Activated CD4-positive, alpha-beta T cell treated with anti-CD3 and anti-CD28 coated beads for 1 hour (primary cell): ENCODE results near the gene ADGRF1.
"Not testable (repeated sequence)": the region's sequence is repeated elsewhere in the genome, so short reads cannot be mapped to it uniquely, and the experiment has no call there.

Experiments
- DNase-seq: peaks from one replicate; pipeline ENCODE4 v3.0.0-alpha.2; 2020

Gene ADGRF1

DNA sequence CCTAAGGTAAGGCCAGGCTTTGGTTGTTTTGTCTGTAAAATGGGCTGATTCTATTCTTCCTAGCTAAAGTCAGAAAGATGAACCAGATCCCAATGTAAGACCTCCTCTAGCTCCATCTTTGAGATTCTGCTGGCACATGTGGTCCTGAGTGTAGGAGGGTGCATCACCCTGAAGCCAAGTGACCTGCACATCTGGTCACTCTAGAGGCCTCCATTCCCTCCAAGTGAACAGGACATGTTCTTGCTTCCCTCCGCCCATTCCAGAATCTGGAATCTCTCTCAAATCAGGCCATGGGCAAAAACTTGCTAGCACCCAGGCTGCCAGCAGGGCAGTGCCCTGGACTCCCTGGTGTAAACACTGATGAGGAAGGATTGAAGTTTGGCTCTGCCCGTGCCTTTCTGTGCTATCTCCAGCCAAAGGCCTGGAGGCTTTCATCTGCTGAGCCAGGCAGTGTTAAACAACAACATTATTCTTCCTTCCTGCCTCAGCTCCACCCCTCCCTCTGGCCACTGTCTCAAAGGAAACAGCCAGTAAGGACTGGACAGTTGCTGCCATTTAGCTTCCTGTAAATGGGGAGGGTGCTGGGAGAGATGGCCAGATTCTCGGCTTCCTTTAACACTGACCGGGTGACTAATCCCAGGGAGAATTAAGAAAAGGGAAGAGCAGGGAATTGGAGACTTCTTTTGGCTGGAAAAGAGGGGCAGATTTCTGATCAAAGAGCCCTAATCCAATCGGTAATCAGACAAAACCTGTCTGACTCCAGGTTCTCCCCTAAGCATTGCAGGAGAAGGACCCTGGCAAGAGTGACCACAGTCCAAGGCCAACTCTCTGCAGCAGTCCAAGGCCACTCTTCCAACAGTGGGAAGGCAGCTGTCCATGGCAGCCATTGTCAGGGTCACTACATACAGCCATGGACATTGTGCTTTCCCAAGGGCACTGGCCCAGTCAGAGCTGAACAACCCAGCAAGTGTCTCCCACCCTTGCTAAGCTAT, 19.5 kb upstream of the ADGRF1 start:
- DNase-seq, result no peak

DNA sequence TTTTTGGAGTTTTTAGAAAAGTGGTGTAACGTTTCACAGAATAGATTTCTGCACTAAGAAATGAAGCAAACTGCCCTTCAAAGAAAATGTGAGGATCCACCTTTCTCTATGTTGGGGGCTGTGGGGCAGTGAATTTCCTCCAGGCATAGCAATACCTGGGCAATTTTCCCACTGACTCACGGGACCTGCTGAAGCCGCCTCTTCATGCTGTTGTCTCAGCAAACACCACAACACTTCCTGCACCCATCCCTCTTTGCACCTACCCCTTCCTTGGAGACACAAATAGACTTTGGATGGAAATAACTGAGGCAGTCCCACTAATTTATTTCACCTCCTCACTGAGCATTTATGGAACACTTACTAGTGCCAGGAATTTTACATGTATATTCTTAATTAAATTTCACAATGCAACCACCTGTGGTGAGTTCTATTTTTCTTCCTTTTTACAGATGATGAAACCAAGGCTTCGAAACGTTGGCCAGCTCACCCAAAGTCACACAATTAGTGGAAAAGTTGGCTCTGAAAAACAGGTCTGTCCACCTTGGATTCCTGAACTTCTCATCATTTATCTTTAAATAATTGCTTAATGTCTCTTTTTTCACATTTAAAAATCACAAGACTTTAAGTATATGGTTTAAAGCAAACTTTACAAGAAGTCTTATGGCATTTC, 17.2 kb upstream of the ADGRF1 start:
- DNase-seq, result no peak

DNA sequence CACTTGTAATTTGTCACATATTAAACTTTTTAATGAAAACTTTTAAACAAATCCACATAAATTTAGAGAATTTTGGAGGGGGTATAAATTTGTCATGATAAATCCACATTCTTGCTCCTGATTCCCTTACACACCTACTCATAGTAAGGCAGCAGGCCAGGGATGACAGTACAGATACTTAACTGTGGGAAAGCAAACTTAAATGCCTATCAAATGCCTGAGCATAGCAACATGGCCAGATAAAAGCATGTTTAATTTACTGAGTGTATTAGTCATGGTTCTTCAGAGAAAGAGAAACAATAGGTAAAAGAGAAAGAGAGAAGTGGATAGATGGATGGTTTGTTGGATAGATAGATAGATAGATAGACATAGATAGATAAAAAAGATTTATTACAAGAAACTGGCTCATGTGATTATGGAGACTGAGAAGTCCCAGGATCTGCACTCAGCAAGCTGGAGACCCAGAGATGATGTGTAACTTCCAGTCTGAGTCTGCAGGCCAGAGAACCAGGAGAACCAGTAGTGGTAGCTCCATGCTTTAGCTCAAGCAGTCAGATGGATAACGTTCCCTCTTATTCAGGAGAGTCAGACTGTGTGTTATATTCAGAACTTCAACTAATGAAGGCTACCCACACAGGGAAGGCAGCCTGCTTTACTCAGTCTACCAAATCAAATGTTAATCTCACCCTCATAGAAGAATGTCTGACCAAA, 15.9 kb upstream of the ADGRF1 start:
- no peak for DNase-seq

DNA sequence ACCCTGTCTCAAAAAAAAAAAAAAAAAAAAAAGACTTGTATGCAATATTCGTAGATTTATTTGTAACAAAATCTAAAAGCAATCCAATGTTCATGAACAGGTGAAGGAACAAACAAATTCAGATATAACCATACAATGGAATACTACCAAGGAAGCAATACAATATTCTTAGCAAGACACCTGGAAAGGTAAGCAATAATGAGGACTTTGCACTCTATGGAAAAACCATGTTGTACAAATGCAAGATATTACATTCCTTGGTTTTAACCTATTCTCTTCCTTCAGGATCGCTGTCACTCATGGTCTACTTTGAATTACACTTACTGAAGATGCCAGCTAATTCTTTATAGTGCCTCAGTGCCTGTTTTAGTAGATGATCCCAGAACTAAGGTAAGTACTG, 14.7 kb upstream of the ADGRF1 start:
- no peak for DNase-seq

DNA sequence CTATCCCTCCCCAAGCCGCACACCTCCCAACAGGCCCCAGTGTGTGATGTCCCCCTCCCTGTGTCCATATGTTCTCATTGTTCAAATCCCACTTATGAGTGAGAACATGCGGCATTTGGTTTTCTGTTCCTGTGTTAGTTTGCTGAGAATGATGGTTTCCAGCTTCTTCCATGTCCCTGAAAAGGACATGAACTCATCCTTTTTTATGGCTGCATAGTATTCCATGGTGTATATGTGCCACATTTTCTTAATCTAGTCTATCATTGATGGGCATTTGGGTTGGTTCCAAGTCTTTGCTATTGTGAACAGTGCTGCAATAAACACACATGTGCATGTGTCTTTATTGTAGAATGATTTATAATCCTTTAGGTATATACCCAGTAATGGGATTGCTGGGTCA, 12.2 kb upstream of the ADGRF1 start:
- DNase-seq, result not testable (repeated sequence)

DNA sequence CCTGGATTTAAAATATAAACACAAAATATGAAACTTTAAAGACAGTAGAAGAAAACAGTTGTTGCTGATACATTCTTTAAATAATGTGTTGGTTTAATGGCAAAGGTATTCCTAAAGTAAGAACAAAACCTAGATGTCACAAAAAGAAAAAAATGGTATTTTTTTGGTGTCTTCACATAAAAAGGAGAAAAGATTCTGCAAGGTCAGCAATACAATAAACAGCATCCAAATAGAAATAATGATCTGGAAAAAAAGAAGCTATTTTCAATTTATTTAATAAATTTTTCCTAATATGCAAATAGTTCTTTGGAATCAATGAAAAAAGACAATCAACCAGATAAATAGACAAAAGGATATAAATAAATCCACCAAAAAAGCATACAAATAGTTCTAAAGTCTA, 6.5 kb upstream of the ADGRF1 start:
- DNase-seq, result no peak

DNA sequence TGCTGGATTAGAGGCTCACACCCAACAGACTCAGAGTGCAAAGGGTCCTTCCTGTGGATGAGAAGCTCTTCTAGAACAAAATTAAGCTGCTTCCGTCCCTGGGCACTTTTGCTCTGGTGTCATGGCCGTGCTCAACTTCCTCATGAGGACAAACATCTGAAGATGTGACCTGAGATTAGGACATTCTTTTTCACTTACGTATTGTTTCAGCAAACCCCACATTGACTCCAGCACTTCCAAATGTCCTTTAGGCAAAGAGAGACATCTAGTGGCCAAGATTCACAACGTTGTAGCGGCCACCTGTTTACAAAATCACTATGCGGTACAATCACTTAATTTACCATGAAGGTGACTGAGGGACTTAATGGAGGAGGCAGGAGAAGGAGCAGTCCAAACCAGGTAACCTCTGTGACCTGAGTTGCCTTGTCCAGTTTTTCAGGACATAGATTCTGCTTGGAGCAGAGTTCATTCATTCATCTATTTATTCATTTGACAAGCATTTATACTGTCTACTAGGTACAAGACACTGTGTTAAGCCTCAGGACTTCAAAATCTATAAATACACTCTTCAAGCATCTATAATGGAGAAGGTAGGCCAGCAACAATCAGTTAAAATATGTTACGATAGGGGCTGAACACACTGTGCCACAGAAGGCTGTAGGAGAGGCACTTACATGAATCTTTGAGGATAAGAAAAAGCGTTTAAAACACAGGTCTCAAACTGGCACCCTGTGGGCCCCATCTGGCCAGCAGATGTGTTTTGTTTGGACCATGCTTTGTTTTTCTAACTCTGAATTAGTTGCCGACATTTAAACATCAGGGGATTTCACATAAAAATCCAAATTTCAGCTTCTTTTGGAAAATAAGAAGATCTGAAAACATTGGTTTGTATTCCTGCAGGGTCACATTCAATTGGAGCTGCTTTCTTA, 5.6 kb upstream of the ADGRF1 start:
- no peak for DNase-seq

DNA sequence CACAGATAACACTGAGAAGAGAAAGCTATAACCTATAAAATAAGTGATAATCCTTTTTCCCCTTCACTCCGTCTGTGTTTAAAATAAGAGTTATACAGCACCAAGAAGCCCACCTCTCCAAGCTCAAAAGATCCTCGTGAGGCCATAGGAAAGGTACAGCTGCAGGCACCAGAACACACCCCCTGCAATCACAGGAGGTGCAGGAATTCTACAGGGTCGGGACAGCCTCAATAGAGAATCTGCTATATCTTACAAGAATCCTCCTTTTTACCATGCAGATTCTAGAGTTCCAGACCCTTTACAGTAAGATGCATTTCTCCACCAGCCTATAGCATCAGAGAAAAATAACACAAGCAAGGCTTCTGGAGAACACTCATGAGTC, 5.0 kb upstream of the ADGRF1 start:
- DNase-seq, result no peak

DNA sequence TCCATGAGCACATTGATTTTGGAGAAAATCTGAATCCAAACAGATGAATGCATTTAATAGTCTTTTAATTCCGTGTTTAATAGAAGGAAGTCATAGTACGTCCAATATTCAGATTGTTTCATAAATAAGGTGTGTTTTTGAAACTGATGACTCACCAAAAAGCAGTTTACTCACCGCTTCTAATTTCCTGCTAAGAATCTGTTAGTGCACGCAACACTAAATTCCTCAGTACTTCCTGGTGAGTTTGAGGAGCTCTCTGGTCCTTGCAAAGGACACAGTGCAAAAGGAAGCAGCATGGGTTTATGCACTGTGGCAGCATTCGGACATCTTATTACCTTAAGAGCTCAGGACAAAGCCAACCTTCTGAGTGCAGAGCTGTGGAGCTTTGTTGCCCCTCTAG, 2.3 kb upstream of the ADGRF1 start:
- no peak for DNase-seq

DNA sequence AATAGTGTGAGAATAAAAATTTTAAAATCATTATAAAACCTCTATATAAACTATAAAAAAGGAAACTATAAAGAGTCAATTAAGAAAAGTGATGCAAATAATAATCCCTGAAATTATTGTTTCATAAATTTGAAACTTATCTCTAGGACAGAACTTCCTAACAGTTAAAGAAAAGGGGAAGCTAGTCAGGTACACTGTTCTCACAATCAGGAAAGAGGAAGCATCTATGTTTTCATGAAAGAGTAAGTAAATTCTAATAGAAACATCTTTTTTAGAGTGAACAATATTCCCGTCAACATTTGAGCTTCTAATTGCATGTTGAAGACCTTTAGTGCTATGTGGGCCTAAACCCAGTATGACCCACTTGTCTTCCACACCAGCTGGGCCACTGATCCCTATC, 1.2 kb upstream of the ADGRF1 start:
- DNase-seq, result no peak

DNA sequence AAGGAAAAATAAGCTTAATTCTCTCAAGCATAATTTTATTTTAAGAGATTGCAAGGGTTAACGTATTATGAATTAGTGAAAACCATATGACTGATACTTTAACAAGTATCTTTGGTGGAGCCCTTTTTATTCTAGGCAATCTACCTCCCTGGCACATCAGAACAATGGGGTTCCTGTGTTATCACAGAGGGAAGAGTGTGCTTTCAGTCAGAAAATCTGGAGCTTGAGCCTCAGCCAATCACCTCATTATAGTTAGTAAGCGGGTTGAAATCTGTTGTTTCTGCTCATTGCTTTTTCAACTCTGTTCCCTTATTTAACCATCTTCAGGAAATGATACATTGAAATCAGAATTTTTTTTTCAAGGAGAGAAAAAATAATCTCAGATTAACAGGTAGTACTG, 391 bp downstream of the ADGRF1 start:
- no peak for DNase-seq

DNA sequence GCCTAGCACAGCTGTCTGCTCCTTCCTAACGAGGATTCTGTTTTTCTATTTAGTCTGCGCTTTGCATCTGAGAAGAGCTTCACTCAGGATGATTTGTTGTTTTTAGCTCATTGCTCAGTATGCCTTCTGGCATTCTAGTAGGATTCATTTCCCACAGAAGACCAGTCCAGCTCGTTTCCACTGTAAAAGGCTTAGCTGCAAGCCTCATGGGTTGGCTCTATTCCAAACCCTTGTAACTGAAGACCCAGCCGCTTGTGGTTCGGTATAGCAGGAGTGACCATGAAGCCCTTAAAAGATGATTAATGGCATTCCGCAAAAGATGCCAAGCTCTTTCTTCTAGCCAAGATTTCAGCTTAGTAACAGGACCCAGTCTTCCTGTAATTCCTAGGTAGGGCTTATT, 7.2 kb downstream of the ADGRF1 start:
- DNase-seq, result no peak

DNA sequence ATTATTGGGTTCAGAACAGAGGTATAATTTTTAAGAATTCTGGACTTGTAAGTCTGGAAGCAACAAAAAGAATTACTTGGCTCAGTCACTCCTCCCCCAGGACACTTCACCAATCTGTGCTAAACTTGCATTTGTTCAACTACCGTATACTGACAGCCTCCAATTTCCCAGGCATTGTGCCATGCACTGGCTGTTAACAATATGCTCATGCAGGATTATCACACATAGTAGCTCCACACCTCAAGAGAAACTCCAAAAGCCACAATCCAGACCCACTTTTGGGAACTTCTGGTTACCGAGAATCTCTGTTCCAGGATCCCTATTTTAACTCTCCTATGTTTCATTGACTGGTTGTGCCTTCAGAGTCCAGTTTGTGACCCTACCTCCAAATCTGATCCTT, 7.7 kb downstream of the ADGRF1 start:
- no peak for DNase-seq

DNA sequence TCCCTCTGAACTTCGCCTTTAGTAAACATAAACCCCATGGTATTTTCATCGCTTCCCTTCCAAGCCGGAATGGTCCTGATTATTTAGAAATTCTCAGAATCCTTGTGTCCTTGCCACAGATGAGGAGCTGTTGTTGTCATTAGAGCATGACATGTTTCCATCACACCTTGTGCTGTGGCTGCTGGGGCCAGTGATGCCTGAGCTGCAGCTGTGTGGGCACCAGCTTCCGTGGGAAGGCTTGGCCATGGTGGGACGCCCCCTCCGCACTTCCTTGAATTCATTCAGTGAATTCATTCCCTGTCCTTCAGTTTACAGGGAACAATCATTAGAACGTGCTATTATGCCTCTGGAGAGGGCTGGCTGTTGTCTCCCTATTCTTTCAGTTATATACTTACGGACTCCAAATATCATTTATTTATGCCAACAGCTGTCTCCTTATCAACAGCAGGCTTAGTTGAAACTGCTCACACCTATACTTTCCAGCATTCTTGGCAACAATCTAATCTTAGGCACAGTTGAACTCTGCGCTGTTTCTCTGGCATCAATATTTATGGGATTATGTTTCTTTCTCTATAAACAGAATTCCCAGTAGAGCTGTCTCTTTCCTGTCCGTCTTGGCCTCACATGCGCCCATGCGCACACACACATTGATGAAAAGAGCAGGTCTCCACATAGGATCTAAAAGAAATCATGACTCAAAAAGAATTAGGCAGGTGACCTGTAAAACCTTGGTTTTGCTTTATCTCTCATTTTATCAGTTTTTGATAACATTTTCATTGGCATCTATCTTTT, 9.0 kb downstream of the ADGRF1 start:
- no peak for DNase-seq

DNA sequence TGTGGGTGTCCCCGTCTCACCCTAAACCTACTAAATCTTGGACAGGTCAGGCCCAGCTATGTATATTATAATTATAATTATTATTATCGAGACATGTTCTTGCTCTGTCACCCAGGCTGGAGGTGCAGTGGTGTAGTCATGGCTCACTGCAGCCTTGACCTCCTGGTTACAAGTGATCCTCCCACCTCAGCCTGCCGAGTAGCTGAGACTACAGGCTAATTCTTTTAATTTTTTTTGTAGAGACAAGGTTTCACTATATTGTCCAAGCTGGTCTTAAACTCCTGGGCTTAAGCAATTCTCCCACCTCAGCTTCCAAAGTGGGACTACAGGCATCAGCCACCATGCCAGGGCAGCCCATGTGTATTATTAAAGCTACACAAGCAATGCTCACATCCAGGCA, 10.5 kb downstream of the ADGRF1 start:
- no peak for DNase-seq

DNA sequence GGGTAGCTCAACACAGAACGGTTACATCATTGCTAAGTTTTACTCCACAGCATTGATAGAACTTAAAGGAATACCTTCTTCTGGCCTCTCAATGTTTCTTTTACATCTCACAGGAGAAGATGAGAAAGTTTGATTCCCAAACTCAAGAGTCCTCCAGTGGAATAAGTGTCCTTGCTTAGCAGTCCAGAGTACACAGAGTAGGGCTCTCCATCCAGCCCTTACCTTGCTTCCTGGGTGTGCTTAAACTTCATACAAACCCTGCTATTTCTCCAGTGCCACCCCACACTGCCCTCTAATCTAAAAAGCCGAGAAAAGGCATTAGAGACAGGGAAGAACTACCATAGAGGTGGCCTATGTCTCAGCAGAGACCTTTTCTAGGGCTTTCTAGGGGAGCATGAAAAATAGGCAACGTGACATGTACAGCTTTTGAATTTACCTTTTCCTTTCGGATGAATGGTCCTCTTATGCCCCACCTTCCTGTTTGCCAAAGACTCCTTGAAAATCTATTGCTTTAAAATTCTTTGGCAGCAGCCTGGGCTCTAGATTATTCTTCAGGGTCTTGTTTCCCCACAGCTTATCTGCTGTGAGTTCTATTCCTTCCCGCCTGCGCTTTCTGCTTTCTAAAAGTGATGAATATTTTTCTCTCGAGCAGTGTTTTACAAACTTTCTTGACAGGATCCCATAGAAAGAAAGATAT, 12.1 kb downstream of the ADGRF1 start:
- no peak for DNase-seq

DNA sequence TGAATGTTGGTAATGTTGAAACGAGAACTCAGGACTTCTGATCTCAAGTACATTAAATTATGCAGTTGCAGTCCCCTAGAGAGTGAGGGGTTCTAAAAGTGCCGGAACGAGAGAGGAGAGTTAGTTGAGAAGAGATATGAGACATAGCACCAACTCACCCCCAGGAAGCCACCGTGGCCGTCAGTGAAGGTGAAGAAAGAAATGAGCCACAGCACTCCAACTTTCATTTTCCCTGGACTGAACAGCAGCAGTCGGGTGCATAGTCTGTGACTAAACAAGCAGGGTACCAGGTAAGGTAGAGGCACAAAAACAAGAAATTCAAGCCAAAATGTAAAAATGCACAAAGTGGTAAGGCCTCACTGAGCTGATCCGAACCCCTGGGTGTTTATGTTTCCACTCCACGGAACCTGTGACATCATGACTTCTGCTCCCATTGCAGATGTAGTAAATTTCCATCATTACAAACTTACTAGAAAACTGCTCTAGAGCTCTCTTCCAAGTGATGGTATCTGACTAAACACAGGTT, 13.2 kb downstream of the ADGRF1 start:
- no peak for DNase-seq

DNA sequence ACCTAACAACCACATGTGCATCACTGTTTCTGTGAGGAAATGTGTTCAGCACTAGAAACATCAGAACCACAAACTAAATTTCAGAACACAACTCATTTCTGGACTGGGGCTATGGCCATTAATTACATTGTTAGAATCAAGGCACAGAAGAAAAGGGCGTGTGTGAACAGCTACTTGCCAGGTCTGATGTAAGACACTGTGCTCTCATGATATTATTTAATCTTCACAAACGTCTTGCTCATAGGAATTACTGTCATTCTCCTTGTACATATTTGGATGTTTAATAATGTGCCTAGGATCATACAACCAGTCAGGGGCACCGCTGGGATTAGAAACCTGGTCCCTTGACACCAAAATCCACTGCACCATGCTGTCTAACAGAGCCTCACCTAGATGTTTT, 14.8 kb downstream of the ADGRF1 start:
- DNase-seq, result no peak

DNA sequence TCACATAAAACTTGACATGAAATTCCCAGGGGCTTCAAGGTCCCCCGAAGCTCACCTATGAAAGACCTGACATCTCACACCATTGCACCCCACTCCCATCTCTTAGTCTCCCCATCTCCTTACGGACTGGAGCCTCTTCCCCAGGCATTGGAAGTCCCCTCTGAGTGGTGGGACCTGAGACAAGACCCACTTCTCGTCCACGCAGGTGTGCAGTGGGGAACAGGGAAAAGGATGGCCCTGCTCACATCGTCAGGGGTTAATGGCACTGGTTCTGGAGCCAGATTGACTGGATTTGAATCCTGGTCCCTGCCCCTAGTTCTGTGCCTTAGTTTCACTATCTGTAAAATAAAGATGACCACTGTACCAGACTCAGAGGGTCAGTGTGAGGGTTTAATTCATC, 15.5 kb downstream of the ADGRF1 start:
- no peak for DNase-seq

DNA sequence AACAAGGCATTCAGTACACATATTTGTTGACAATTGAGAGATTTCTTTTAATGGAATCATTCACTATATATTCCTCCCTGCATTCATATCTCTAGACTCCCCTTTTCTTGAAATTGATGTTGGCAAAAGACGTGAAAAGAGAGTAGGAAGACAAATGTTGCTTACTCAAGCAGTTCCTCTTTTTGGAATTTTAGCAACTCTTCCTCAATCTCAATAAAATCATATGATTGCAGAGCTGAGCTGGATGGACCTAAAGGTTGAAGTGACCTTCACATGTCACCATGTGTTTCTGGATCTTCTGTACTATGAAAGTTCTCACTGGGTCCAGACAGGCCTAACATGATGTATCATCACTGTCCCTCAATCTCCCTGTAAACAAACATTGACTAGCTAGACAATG, 18.6 kb downstream of the ADGRF1 start:
- DNase-seq, result no peak

DNA sequence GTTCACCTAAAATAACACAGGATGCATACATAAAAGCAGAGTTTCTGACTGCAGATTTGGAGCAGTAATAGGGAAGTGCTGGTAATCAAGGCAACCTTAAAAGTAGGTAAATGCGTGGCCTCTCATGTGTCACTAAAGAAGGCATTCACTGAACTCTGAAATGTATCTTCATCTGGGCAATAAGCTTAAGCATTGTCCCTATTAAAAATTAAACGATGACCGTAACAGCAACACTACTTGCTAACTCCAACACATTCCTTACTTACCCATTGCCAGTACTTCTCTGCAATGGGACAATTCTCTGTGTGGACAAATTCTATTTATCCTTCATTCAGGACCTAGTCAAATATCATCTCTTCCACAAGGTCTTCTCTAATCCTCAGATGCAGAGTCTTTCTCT, 19.9 kb downstream of the ADGRF1 start:
- no peak for DNase-seq
